H1 (cell line): Measurements from ENCODE around the gene BNC2. TPM values are rescaled to one million over a fixed set of nuclear protein-coding genes. Genes with fewer than 3 reads are reported as not detected.

Experiments used
- CTCF ChIA-PET: fragments of 300-600 bp; sonication (Branson Sonifier 250); formaldehyde crosslinking; loops from one replicate; lab custom pipeline; 2021; ENCODE audit not compliant: partially characterized antibody; lab: Charles Lee
- POLR2A ChIA-PET: fragments of 300-600 bp; sonication (Branson Sonifier 250); formaldehyde crosslinking; loops from one replicate; lab custom pipeline; 2021; ENCODE audit warnings: inconsistent platforms; ENCODE audit not compliant: partially characterized antibody; lab: Charles Lee
- DNase-seq, 2 experiments: peaks; one replicate each; pipeline versions ENCODE4 v3.0.0 to v3.0.0-alpha.2; 2010 to 2022; ENCODE audit warnings: low spot score in 2 of 2, low read depth in 1 of 2, mixed read lengths in 1 of 2
- FAIRE-seq: peaks from 2 replicates; lab custom pipeline; 2011; peaks lifted over from hg19 to GRCh38; lab: Jason Lieb, UNC
- H2AFZ ChIP-seq: 2 replicates; pipeline ENCODE4 v1.8.1; 2012; ENCODE audit warnings: low read length, inconsistent platforms
- H2AK5ac ChIP-seq: 2 replicates; pipeline ENCODE4 v1.6.1; 2013; ENCODE audit warnings: low read depth, low read length
- H2BK120ac ChIP-seq: replicated peaks from 2 replicates; pipeline ENCODE3; 2013; ENCODE audit warnings: low read depth, low read length, inconsistent platforms
- H2BK12ac ChIP-seq: 2 replicates; pipeline ENCODE4 v1.6.1; 2013; ENCODE audit warnings: low read depth, low read length
- H2BK15ac ChIP-seq: 2 replicates; pipeline ENCODE4 v1.6.1; 2013; ENCODE audit warnings: low read length
- H2BK20ac ChIP-seq: 2 replicates; pipeline ENCODE4 v1.6.1; 2013; ENCODE audit warnings: low read length
- H2BK5ac ChIP-seq: 2 replicates; pipeline ENCODE4 v1.6.1; 2013; ENCODE audit warnings: low read depth, low read length
- H3K14ac ChIP-seq: 2 replicates; pipeline ENCODE4 v1.6.1; 2013; ENCODE audit warnings: inconsistent platforms; ENCODE audit not compliant: insufficient read length
- H3K18ac ChIP-seq: 2 replicates; pipeline ENCODE4 v1.6.1; 2013; ENCODE audit warnings: low read length; ENCODE audit errors: extremely low read depth
- H3K23ac ChIP-seq: 2 replicates; pipeline ENCODE4 v1.6.1; 2013; ENCODE audit warnings: inconsistent platforms; ENCODE audit not compliant: insufficient read length
- H3K23me2 ChIP-seq: 2 replicates; pipeline ENCODE4 v1.6.1; 2013; ENCODE audit warnings: low read depth, low read length
- H3K27ac ChIP-seq: 2 replicates; pipeline ENCODE4 v1.6.1; 2011; ENCODE audit warnings: low read depth, low read length, inconsistent platforms
- H3K27me3 ChIP-seq, 4 experiments: replicated peaks in 1 of 4; 1 replicate in 1 of 4; 2 replicates in 3 of 4; pipeline versions ENCODE4 v1.6.1 to v1.8.1; 2011 to 2013; ENCODE audit warnings: low read length in 3 of 4, mild to moderate bottlenecking in 3 of 4, inconsistent platforms in 2 of 4, mixed read lengths in 2 of 4, moderate library complexity in 1 of 4; ENCODE audit not compliant: control insufficient read depth in 3 of 4, insufficient read depth in 3 of 4; ENCODE audit errors: extremely low read depth in 1 of 4
- H3K36me3 ChIP-seq, 4 experiments: 2 replicates each; pipeline versions ENCODE4 v1.6.1 to v1.8.1; 2011 to 2013; ENCODE audit warnings: mild to moderate bottlenecking in 4 of 4, low read length in 3 of 4, moderate library complexity in 2 of 4, control low read depth in 1 of 4, inconsistent platforms in 1 of 4; ENCODE audit not compliant: insufficient read depth in 4 of 4, control insufficient read depth in 2 of 4
- H3K4ac ChIP-seq: replicated peaks from 2 replicates; pipeline ENCODE3; 2013; ENCODE audit warnings: low read length, low read depth, mixed read lengths, inconsistent platforms; ENCODE audit not compliant: insufficient read length
- H3K4me1 ChIP-seq, 4 experiments: replicated peaks in 1 of 4; 1 replicate in 1 of 4; 2 replicates in 3 of 4; pipeline versions ENCODE4 v1.6.1 to v1.8.1; 2011 to 2013; ENCODE audit warnings: low read length in 3 of 4, inconsistent platforms in 2 of 4, mixed read lengths in 1 of 4; ENCODE audit not compliant: insufficient read depth in 4 of 4, control insufficient read depth in 3 of 4
- H3K4me2 ChIP-seq, 2 experiments: 2 replicates each; pipeline versions ENCODE4 v1.6.1 to v1.8.1; 2011 to 2013; ENCODE audit warnings: low read depth in 2 of 2, low read length in 2 of 2, control low read depth in 1 of 2, inconsistent platforms in 1 of 2, mild to moderate bottlenecking in 1 of 2; ENCODE audit not compliant: insufficient read depth in 1 of 2
- H3K4me3 ChIP-seq, 4 experiments: fragments of 200-600, 300-600 bp in 1 of 4; sonication (generic), shearing (Covaris generic), sonication (Bioruptor Twin) in 1 of 4; 2 replicates each; pipeline versions ENCODE4 v1.5.1 to v1.8.1; 2011 to 2016; ENCODE audit warnings: low read length in 4 of 4, low read depth in 3 of 4, control low read depth in 2 of 4, inconsistent platforms in 2 of 4, mild to moderate bottlenecking in 2 of 4, mixed read lengths in 1 of 4, moderate library complexity in 1 of 4; ENCODE audit not compliant: insufficient read depth in 2 of 4; ENCODE audit errors: extremely low read depth in 1 of 4
- H3K56ac ChIP-seq: replicated peaks from 2 replicates; pipeline ENCODE3; 2013; ENCODE audit warnings: low read depth, mild to moderate bottlenecking, mixed read lengths, low read length, inconsistent platforms; ENCODE audit not compliant: insufficient read length
- H3K79me1 ChIP-seq: 2 replicates; pipeline ENCODE4 v1.6.1; 2013; ENCODE audit warnings: low read depth, low read length, control low read depth
- H3K79me2 ChIP-seq, 2 experiments: 2 replicates each; pipeline versions ENCODE4 v1.6.1 to v1.8.1; 2012 to 2013; ENCODE audit warnings: low read length in 2 of 2, mild to moderate bottlenecking in 2 of 2, inconsistent platforms in 1 of 2; ENCODE audit not compliant: insufficient read depth in 2 of 2, control insufficient read depth in 1 of 2
- H3K9ac ChIP-seq, 4 experiments: replicated peaks in 1 of 4; 1 replicate in 1 of 4; 2 replicates in 3 of 4; pipeline versions ENCODE4 v1.6.1 to v1.8.1; 2011 to 2013; ENCODE audit warnings: low read depth in 3 of 4, low read length in 3 of 4, control low read depth in 2 of 4, mild to moderate bottlenecking in 2 of 4, moderate library complexity in 2 of 4, inconsistent platforms in 1 of 4; ENCODE audit errors: extremely low read depth in 1 of 4
- H3K9me3 ChIP-seq, 2 experiments: 2 replicates each; pipeline versions ENCODE4 v1.6.1 to v1.8.1; 2012 to 2013; ENCODE audit warnings: mild to moderate bottlenecking in 2 of 2, moderate library complexity in 2 of 2, control low read depth in 1 of 2, inconsistent platforms in 1 of 2, low read depth in 1 of 2, low read length in 1 of 2, mixed read lengths in 1 of 2; ENCODE audit not compliant: insufficient read depth in 2 of 2
- H4K20me1 ChIP-seq, 2 experiments: replicated peaks in 1 of 2; 2 replicates each; pipeline versions ENCODE3 to v1.8.1; 2011 to 2013; ENCODE audit warnings: inconsistent platforms in 2 of 2, low read length in 2 of 2, mild to moderate bottlenecking in 1 of 2; ENCODE audit not compliant: insufficient read depth in 2 of 2, control insufficient read depth in 1 of 2
- H4K5ac ChIP-seq: 2 replicates; pipeline ENCODE4 v1.6.1; 2013; ENCODE audit warnings: low read length, low read depth, mixed read lengths, inconsistent platforms; ENCODE audit not compliant: insufficient read length
- H4K8ac ChIP-seq: 2 replicates; pipeline ENCODE4 v1.8.0; 2013; ENCODE audit warnings: mild to moderate bottlenecking, moderate library complexity, low read length, inconsistent platforms; ENCODE audit not compliant: insufficient read depth; ENCODE audit errors: extremely low read depth
- H4K91ac ChIP-seq: replicated peaks from 2 replicates; pipeline ENCODE3; 2013; ENCODE audit warnings: low read length, mixed read lengths, inconsistent platforms; ENCODE audit not compliant: insufficient read length
- CTBP2 ChIP-seq: IDR thresholded peaks from 2 replicates; pipeline ENCODE4 v1.7.0; 2011; ENCODE audit warnings: borderline replicate concordance, mild to moderate bottlenecking, moderate library complexity, mixed read lengths, low read length; ENCODE audit not compliant: insufficient read depth, insufficient read length
- EGR1 ChIP-seq: IDR thresholded peaks from 2 replicates; pipeline ENCODE4 v1.6.1; 2011; ENCODE audit warnings: low read depth, low read length, borderline replicate concordance
- EP300 ChIP-seq, 2 experiments: IDR thresholded peaks; 1 replicate in 1 of 2; 2 replicates in 1 of 2; pipeline ENCODE4 v1.6.1; 2011 to 2012; ENCODE audit warnings: low read depth in 2 of 2, low read length in 2 of 2, mild to moderate bottlenecking in 2 of 2, borderline replicate concordance in 1 of 2, inconsistent platforms in 1 of 2, moderate library complexity in 1 of 2
- GTF2F1 ChIP-seq: IDR thresholded peaks from 2 replicates; pipeline ENCODE4 v1.6.1; 2012; ENCODE audit warnings: low read depth, low read length, improper control_type of control experiment, borderline replicate concordance
- HDAC2 ChIP-seq, 2 experiments: fragments of 300-600 bp in 1 of 2; sonication (generic) in 1 of 2; IDR thresholded peaks; 2 replicates each; pipeline ENCODE4 v1.6.1; 2011 to 2012; ENCODE audit warnings: low read depth in 2 of 2, low read length in 2 of 2, mild to moderate bottlenecking in 2 of 2, moderate library complexity in 2 of 2, borderline replicate concordance in 1 of 2, inconsistent platforms in 1 of 2
- KDM5A ChIP-seq: fragments of 200-600 bp; IDR thresholded peaks from 2 replicates; pipeline ENCODE4 v1.7.1; 2012; ENCODE audit warnings: mild to moderate bottlenecking, low read length, inconsistent platforms, mixed read lengths
- PHF8 ChIP-seq: fragments of 200-600 bp; sonication (generic); conservative IDR thresholded peaks from 2 replicates; pipeline ENCODE4 v1.7.1; 2012; ENCODE audit warnings: low read depth, mild to moderate bottlenecking, inconsistent platforms, low read length, moderate library complexity
- RFX5 ChIP-seq: IDR thresholded peaks from 2 replicates; pipeline ENCODE4 v1.6.1; 2011; ENCODE audit warnings: low read depth, low read length, improper control_type of control experiment, borderline replicate concordance
- SIN3A ChIP-seq, 2 experiments: IDR thresholded peaks in 1 of 2; conservative IDR thresholded peaks in 1 of 2; 2 replicates each; pipeline ENCODE4 v1.6.1; 2011 to 2012; ENCODE audit warnings: low read length in 2 of 2, improper control_type of control experiment in 1 of 2, low read depth in 1 of 2, mild to moderate bottlenecking in 1 of 2
- SIX5 ChIP-seq: IDR thresholded peaks from 2 replicates; pipeline ENCODE4 v1.6.1; 2011; ENCODE audit warnings: mild to moderate bottlenecking, low read depth, low read length
- SP1 ChIP-seq: IDR thresholded peaks from 2 replicates; pipeline ENCODE4 v1.6.1; 2011; ENCODE audit warnings: low read depth, low read length
- SP4 ChIP-seq: IDR thresholded peaks from 2 replicates; pipeline ENCODE4 v1.6.1; 2012; ENCODE audit warnings: low read length, inconsistent platforms
- SUZ12 ChIP-seq: fragments of 200-600 bp; sonication (generic); IDR thresholded peaks from 2 replicates; pipeline ENCODE4 v1.6.1; 2012; ENCODE audit warnings: mild to moderate bottlenecking, inconsistent platforms, low read length, moderate library complexity, mixed read lengths
- ZNF274 ChIP-seq: IDR thresholded peaks from 2 replicates; pipeline ENCODE4 v1.7.0; 2012; ENCODE audit warnings: low read length, borderline replicate concordance; ENCODE audit errors: extremely low read depth
- WGBS, 2 experiments: shearing (Covaris generic) in 1 of 2; methylation state at CpG; one replicate each; pipeline versions ENCODE4 v1.1.6 to v1.1.7; 2013 to 2015; ENCODE audit warnings: low lambda C conversion rate in 2 of 2, mixed read lengths in 2 of 2, inconsistent platforms in 1 of 2, low coverage in 1 of 2, missing lambda C conversion rate in 1 of 2; ENCODE audit not compliant: insufficient replicate concordance in 2 of 2, insufficient coverage in 1 of 2, insufficient read length in 1 of 2; ENCODE audit errors: extremely low coverage in 1 of 2, missing lambda C conversion rate in 1 of 2; 5-methylcytosine and 5-hydroxymethylcytosine counted together
- polyA plus RNA-seq, 7 experiments: library from polyadenylated mRNA; depleted of rRNA in 3 of 7; stranded (reverse) in 5 of 7; unstranded in 2 of 7; fragments of >200 nt in 5 of 7; fragments of 200-250 nt in 2 of 7; gene quantifications; 1 replicate in 5 of 7; 2 replicates in 1 of 7; 4 replicates in 1 of 7; pipeline versions ENCODE4 v1.2.1 to v1.2.3, GENCODE V29; 2011 to 2013; ENCODE audit warnings: missing spikeins in 2 of 7, mixed read lengths in 2 of 7
- total RNA-seq: library from RNA; stranded (reverse); fragmentation: NEBNext Ultra II Directional; extraction: Animal tissue kit (Norgen Biotek cat#: 25700); gene quantifications from 2 replicates; pipeline ENCODE4 v1.2.1, GENCODE V29; 2021

The BNC2 gene
- total and polyA plus RNA-seq, 2 of the 8 experiments (the other 6 are each of a cell fraction or from before 2014, with no cell fraction given), result 16.0 to 26.8 TPM

GRCh38 chr9:16720386-16720785 is 150.1 kb downstream of the BNC2 start:
- no peak overlapping the region for H4K8ac ChIP-seq
- WGBS, 2 experiments, result 76% methylated on average over 3 of the region's 3 CpGs; no CpG with 5 or more reads in 1 of the 2 experiments
- ChIA-PET POLR2A (no interaction called here), CTCF (interaction anchor here (1.2 kb wide), 1 partner anchor 9 kb away, joined by 4 read pairs; no protein-coding TSS in a partner anchor)
- no peaks in the 10 kb centered on the region; a peak in 1 of 8 replicates for H3K36me3 ChIP-seq
- H3K27ac ChIP-seq, result no peak overlapping the region
- H3K27me3 ChIP-seq, result no peaks in the 10 kb centered on the region
- no peaks in the 10 kb centered on the region for H4K20me1 ChIP-seq
- H2BK5ac ChIP-seq, result no peak overlapping the region
- no peak overlapping the region for H2BK120ac ChIP-seq
- peaks cover 0 to 38% of the 10 kb centered on the region in 2 experiments; a peak in 2 of 4 replicates for H3K79me2 ChIP-seq
- H2BK12ac ChIP-seq, result no peak overlapping the region
- H3K18ac ChIP-seq, result no peak overlapping the region
- no peak overlapping the region for H3K56ac ChIP-seq
- DNase-seq, result no peak
- no peak overlapping the region for H2BK20ac ChIP-seq
- H4K91ac ChIP-seq, result no peak overlapping the region
- no peak overlapping the region for H3K23ac ChIP-seq
- no peaks in the 10 kb centered on the region for H3K79me1 ChIP-seq
- H4K5ac ChIP-seq, result no peak overlapping the region
- H2AK5ac ChIP-seq, result no peak overlapping the region
- no peaks in the 10 kb centered on the region for H3K9me3 ChIP-seq
- H3K9ac ChIP-seq, result no peak overlapping the region
- H3K23me2 ChIP-seq, result no peaks in the 10 kb centered on the region
- H2BK15ac ChIP-seq, result no peak overlapping the region
- no peak overlapping the region for H3K4me2 ChIP-seq
- no peak for FAIRE-seq
- peaks cover 0 to 27% (median 11%) of the 10 kb centered on the region in 4 experiments; a peak in 4 of 7 replicates for H3K4me1 ChIP-seq
- H2AFZ ChIP-seq, result no peak overlapping the region
- H3K14ac ChIP-seq, result no peak overlapping the region
- H3K4me3 ChIP-seq, result no peak overlapping the region
- no peak overlapping the region for H3K4ac ChIP-seq
- TF ChIP-seq EP300 (IDR thresholded peaks at IDR 0.05; ENCODE audit: borderline replicate concordance in 1 of 2, low read depth in 2 of 2, low read length in 2 of 2) (no peak), EGR1 (no peak), SIN3A (conservative IDR thresholded peaks at IDR 0.05 in 1 of 2, IDR thresholded peaks at IDR 0.05 in 1 of 2; ENCODE audit: low read depth in 1 of 2, low read length in 2 of 2) (no peak), GTF2F1 (no peak), PHF8 (no peak), KDM5A (no peak), SIX5 (no peak), HDAC2 (IDR thresholded peaks at IDR 0.05; ENCODE audit: borderline replicate concordance in 1 of 2, low read depth in 2 of 2, low read length in 2 of 2) (no peak), ZNF274 (no peak), SP4 (no peak), SP1 (no peak), SUZ12 (no peak), RFX5 (no peak), CTBP2 (no peak)
